Stimulated activated naive CD4-positive, alpha-beta T cell (primary cell): Measurements from ENCODE around the gene MINK1.
"Not testable (repeated sequence)": the region's sequence is repeated elsewhere in the genome, so short reads cannot be mapped to it uniquely, and the experiment has no call there.

ENCODE experiments used
- DNase-seq, 6 experiments: peaks; one replicate each; lab custom pipeline; 2025; lab: John Stamatoyannopoulos, UW

Gene MINK1

GRCh38 chr17:4899341-4900230, 66.4 kb downstream of the MINK1 start, which contains the start of gene C17orf107:
C17orf107 (plus strand) TSS chr17:4899536; CDS start chr17:4899763, 227 bp downstream.
- peak; percentile 87 to 93 (median 91) for DNase-seq

GRCh38 chr17:4900231-4901107, 67.3 kb downstream of the MINK1 start:
- peak; percentile 42 to 86 (median 70) for DNase-seq

GRCh38 chr17:4901108-4901647, 68.0 kb downstream of the MINK1 start:
- DNase-seq = peak in 2 of 6 experiments; percentile 39 to 66

- peak in 4 of 6 experiments; percentile 20 to 66 (median 44) for DNase-seq
Measured at GRCh38 chr17:4901648-4902344, 68.7 kb downstream of the MINK1 start.

- no peak for DNase-seq
Measured at GRCh38 chr17:4902540-4902939, 69.4 kb downstream of the MINK1 start.

GRCh38 chr17:4903051-4903818, 70.1 kb downstream of the MINK1 start, which contains the start of gene CHRNE:
CHRNE (minus strand) TSS chr17:4903098; CDS start chr17:4903063, 35 bp downstream.
- DNase-seq = peak; percentile 52 to 80 (median 66)

- not testable (repeated sequence) for DNase-seq
Measured at GRCh38 chr17:4906642-4907041, 73.5 kb downstream of the MINK1 start.

GRCh38 chr17:4908301-4908700, 75.2 kb downstream of the MINK1 start:
- peak in 1 of 6 experiments; percentile 24 for DNase-seq

GRCh38 chr17:4908711-4909496, 75.8 kb downstream of the MINK1 start:
- peak; percentile 46 to 76 (median 57) for DNase-seq

- no peak for DNase-seq
Measured at GRCh38 chr17:4913994-4914393, 80.9 kb downstream of the MINK1 start.

- DNase-seq = not testable (repeated sequence)
Measured at GRCh38 chr17:4914551-4914950, 81.4 kb downstream of the MINK1 start.

GRCh38 chr17:4919511-4920047, 86.4 kb downstream of the MINK1 start:
- DNase-seq = no peak

- DNase-seq = no peak
Measured at GRCh38 chr17:4920351-4921048, 87.4 kb downstream of the MINK1 start.

- DNase-seq = no peak
Measured at GRCh38 chr17:4921320-4921719, 88.2 kb downstream of the MINK1 start.

- not testable (repeated sequence) for DNase-seq
Measured at GRCh38 chr17:4926577-4927335, 93.6 kb downstream of the MINK1 start.

GRCh38 chr17:4928881-4929280, 95.7 kb downstream of the MINK1 start:
- DNase-seq = no peak

- no peak for DNase-seq
Measured at GRCh38 chr17:4931963-4932362, 98.8 kb downstream of the MINK1 start, which contains the start of gene GP1BA. GP1BA (plus strand) TSS chr17:4932277; CDS start chr17:4932605, 328 bp downstream.

- DNase-seq = no peak
Measured at GRCh38 chr17:4932756-4933155, 99.6 kb downstream of the MINK1 start.
